HG02840 (cell line): ENCODE data around the gene EYA4.
"Not testable (repeated sequence)": the region's sequence is repeated elsewhere in the genome, so short reads cannot be mapped to it uniquely, and the experiment has no call there.

Experiments
- ATAC-seq: cut with Tn5 transposase; IDR thresholded peaks from one replicate; pipeline ENCODE4 v1.9.1; 2021; ENCODE audit warnings: mild to moderate bottlenecking, moderate library complexity, moderate number of reproducible peaks; ENCODE audit not compliant: unreplicated experiment, low FRiP score

The EYA4 gene

DNA sequence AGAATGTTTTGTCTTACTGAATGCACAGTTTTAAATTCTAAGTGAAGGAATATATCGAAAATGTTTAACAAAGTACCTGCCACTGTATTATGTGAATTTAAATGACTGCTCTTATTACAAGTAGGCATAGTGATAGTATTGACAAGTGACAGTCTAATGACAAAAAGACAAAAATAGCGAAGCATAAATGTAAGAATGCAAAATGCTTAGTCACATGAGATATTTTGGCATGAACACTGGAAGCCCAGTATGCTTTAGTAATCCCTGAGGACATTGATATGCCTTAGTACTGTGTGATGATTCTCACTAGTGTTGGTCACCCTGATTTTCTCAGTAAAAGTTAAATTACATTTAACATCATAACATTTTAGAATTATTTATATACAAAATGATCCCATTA, 153.5 kb downstream of the EYA4 start:
- no peak for ATAC-seq

DNA sequence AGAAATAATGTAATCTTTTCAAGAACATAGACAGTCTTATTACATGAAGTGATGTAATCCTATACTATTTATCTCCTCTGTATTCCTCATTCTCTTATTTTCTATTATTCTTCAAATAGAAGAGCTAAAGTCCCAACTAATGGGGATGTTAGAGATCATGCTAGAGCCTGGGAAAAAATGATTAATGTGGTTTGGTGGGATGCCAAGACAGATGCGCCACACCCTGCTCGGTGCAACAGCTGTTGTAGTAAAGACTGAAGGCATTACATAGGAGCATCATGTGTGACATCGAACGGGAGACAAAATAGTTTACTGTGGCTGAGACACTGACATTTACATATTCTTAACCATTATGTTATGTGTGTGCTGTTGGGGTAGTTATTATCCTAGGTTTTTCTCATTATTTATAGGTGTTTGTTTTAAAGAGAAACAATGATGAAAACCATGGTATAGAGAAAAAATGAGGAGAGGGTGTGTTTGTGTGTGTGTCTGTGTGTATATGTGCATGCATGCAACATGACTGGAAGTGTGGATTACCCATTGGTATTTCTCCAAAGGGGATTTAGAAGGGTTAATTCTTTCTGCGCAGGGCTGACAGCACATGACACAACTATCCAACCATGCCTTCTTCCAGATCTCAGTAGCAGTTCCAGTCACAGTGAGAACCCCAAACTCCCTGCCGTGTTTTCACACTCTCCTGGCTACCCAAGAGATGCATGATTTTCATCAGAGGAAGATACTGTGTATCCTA, 155.3 kb downstream of the EYA4 start:
- no peak for ATAC-seq

DNA sequence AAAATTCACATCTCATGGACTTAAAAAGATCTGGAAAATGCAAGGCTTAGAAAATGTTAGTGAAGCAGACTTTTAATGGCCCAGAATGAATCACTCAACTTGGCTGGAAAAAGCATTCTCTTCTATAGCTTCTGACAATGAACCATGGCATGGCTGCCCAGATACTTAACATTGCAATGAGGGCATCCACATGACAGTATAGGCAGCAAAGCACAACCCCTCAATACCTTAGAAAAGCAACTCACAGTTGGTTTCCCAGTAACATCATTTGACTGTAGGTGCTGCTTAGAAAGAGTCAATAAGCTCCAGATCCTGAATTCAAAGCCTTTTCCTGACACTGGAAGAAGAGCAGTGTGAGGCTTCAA, 155.8 kb downstream of the EYA4 start:
- no peak for ATAC-seq

DNA sequence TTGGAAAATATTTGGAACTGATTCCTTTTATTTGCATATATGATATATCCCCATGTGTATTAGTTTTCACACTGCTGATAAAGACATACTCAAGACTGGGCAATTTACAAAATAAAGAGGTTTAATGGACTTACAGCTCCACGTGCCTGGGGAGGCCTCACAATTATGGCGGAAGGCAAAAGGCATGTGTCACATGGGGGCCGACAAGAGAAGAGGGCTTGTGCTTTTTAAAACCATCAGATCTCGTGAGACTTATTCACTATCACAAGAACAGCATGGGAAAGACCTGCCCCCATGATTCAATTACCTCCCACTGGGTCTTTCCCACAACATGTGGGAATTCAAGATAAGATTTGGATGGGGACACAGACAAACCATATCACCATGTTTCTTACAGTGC, 156.4 kb downstream of the EYA4 start:
- ATAC-seq = not testable (repeated sequence)

DNA sequence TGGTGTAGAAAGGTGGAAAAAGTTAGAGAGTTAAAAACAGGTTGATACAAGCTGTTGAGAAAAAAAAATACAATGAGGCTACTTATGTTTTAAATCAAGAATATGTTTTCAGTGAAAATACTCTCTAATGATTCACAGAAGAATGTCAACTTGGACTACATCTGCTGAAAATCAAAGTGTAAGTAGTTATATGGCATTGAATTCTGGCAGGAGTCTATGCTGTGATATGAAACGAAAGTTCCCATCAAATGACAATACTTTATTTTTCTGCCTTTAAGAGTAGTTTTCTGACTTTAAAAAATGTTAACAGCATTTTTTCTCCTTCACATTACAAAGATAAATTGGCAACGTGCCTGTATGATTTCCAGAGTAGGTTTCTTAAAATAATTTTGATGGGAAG, 158.3 kb downstream of the EYA4 start:
- no peak for ATAC-seq

DNA sequence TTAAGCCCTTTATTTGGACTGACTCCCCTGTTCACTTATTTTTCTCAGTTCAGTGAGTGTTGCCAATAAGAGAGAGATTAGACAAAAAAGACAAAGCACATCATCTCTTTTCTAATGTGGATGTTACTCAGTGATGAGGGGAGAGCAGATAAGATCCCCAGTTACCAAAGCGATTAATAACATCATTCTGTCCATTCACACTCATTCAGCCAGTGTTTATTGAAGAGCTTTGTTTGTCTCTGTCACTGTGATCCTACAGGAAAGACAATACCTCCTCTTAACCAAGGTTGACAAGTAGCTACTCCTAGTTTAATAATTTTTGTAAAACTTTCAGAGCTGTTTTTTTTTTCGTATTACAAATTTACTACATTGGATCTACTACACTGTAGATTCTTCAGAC, 163.0 kb downstream of the EYA4 start:
- ATAC-seq = no peak

DNA sequence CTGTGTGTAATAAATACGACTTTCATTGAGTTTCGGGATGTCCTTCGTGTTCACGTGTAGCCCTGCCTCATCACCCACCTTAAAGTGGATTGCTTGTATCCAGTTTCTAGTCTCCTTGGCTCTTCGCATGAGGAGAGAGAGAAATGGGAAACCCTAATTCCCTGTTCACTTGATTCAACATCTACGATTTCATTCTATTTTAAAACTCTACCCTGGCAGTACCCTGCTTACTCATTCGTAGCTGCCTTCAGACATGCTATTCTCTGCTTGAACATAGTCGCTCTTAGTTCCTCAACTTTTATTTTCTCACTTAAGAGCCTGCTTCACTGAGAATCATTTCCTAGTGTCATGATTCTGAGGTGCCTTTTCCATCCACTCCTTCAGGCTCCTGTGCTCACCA, 163.6 kb downstream of the EYA4 start:
- no peak for ATAC-seq

DNA sequence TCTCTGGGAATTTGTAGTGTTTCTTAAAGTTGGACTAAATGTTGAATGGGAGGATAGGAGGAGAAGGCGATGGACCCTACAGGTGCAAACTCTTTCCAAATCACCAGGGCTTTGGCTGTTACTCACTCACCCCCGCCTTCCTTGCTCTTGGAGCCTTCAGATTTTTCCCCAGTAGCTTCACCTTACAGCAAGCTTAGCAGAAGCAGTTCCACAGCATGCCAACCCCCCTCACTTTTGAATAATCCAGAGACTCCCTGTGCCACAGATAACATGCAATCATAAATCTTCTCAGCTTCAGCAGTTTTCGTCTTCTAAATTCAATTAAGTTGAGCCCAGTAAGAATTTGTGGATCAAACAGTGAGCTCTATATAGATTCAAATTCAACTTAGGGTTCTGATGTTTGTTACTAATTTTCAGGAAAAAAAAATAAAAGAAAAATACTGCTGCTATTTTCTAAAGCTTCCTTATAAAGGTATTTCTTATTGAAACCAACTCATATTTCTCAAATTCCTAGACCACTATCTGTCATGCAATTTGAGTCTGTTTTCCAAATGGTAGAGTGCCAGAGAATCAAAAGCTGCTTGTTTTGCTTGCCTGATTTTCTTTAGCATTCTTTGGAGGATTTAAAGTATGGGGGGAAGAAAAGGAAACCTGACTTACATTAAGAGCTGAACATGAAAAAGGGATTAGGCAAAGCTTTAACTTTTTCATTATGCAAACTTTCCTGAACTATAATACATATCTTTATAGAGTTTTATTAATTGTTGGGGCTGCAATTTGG, 166.4 kb downstream of the EYA4 start:
- no peak for ATAC-seq

DNA sequence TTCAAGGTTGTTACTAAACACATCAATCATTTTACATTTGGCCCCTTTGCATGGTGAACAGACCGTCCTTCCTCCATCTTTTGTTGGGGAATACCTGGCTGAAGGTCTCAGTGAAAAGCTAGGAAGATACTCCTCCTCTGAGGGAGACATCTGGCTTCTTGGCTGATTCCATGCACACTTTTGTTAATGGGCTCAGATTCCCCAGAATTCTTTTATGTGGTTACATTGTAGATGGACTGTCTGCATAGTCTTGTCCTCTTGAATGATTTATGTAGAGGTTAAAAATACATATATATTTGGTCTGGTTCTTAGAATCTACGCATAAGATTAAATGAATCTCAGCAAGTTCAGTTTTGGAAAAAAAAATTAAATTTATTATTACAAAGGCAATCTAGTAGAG, 167.0 kb downstream of the EYA4 start:
- ATAC-seq = no peak

DNA sequence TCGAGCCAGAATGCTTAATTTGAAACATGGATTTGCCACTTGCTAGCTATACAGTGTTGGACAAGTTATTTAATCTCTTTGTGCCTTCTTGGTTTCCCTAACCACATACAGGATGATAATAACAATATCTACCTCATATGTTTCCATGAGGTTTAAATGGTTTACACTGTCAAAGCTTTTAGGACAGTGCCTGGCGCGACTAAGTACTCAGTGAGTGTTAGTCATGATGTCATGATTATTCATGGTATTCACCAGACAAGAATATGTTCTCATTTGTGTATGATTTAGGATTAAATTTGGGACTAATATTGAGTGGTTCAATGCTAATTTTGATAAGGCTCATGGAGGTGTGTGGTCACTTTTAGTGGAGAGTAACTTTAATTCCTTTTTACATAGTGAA, 167.4 kb downstream of the EYA4 start:
- ATAC-seq = no peak

DNA sequence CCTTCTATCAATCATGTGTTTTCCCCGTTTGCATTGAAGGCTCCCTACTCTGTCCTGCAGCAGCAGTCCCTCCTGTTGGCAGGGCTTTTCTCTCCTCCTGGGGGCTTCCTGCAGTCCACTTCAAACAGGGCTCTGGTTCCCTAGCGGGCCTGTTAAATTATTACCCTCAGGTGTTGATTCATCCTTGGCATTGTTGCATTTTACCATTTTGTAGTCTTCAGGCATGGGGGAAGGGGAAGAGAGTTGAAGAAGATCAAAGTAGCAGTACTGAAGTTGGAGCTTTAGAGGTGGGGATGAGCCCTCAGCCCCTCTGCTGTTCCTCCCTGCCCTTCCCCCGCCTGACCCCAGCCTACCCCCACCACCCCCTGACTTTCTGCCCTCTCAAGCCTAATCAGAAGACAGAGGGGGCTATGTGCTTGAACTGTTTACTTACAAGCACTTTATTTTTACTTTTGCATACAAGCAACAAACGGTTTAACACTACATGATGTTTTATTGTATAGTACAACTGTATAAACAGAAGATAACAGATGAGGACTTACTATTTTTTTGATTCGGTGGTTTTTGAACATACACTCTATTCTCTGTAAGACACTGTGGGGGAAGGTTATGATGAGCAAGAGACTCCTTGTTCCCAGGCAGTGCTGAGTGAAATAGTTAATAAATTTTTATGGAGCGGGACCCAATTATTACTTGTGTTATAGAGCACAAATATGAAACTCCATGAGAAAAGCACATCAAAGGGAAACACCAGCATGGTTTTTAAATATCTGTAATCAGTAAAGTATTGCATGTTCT, 169.7 kb downstream of the EYA4 start:
- ATAC-seq = no peak

DNA sequence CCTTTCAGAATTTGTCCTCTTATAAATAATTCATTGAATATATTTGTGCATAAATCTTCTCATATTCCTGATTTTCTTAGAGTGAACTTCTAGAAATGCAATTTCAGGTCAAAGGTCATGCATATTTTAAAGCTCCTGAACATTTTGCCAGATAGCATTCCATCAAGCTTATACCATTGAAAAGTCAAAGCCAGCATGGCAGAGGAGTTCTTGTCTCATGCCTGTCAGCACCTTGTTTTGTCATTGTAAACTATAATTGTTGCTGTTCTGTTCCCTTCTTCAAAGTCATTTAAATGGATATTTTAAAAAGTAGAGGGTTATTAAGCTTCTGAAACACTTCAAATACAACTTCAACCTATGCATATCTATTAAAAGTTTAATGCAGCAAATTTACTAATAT, 170.6 kb downstream of the EYA4 start:
- ATAC-seq = no peak

DNA sequence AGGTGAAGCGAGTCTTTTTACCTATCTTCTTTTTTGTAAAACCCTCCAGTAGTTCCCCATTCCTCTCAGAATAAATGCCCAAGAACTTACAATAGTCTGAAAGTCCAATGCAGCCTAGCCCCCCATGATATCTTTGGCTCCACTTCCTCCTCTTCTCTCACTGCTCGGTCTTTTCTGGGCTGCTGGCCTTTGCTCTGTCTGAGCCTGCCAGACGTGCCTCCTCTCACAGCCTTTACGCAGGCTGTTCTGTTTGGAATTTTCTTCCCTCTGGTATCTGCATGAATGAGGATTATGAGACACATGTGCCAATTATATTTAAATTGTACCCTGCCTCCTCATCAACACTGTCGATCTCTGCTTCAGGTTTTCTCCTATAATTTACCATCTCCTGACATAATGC, 174.1 kb downstream of the EYA4 start:
- ATAC-seq = no peak

DNA sequence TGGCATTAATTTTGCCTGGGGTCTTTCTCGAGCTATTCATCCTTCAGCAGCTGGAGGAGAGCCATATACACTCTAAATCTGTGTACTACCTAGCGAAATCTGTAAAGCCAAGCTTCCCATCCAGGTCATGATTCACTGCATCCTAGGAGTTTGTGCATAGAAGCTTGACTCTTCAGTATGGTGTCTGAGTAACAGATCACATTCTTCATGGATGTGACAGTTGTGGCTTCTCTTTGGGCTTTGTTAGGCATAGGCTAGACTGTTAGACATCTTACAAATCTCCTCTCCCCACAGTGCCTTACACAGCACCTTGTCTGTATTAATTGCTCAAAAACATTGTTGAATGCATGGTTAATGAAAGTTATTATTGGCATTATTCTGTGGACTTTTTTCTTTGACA, 177.0 kb downstream of the EYA4 start:
- ATAC-seq = no peak

DNA sequence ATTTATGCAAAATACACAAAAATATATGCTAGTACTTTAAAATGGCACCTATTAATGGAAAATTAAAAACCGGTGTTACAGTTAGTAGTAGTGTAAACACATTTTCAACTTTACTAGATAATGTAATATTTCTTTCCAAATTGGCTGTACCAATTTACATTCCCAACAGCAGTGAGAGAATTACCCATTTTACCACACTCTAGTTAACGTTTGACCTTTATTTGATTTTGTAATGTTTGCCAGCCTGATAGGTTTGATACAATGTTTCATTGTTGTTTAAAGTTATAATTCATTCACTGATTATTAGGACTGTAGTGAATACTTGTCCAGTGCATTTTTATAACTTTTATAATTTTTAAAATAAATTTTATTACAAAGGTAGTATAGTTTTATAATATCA, 182.1 kb downstream of the EYA4 start:
- no peak for ATAC-seq

DNA sequence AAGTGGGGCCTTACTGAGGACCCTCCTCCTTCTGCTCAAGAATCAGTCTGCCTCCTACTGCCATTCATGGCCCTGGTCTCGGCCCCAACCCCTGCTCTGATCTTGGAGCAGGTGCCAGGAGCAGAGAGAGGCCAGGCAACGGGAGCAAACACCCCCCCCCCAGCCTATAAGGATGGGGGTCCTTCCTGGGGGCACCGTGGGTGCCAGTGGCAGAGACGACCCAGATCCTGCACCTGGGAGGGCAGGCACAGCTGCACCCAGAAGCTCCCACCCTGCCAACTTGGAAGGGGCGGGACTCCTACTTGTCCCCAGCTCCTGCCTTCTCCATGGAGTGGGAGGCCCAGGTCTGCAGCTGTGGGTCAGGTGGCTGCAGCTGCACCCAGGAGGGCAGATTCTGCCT, 183.2 kb downstream of the EYA4 start:
- no peak for ATAC-seq

DNA sequence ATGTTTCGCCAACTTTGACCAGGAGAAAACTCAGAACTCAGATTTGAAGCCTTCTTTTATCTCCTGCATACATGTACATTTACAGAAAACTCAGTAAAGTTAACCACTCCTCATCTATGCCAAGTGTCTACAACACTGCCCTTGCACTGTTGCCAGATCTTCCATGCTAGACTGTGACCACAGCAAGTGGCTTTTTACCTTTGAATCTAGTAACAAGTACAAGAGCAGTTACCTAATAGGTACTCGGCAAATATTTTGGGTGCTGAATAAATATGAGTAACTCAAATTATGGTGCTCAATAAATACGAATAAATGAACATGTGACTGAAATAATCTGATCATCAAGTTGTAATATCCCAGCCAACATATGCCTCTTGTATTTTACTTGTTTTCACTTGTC, 184.9 kb downstream of the EYA4 start:
- ATAC-seq = no peak

DNA sequence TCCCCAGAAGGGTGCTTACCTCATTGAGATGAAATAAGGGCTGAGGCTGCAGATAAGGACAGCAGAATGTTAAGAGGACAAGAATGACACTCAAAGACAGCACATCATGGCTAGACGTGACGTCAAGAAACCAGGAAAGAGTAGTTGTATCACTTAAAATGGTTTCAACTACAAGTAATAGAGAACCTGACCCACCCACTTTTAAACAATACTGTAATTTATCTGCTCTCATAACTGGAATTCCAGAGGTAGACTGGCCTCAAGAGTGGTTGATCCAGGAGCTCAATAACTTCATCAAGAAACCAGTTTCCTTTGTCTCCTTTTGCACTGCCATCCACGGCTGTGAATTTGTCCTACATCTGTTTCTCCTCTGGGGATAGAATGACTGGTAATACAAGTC, 187.1 kb downstream of the EYA4 start:
- no peak for ATAC-seq

DNA sequence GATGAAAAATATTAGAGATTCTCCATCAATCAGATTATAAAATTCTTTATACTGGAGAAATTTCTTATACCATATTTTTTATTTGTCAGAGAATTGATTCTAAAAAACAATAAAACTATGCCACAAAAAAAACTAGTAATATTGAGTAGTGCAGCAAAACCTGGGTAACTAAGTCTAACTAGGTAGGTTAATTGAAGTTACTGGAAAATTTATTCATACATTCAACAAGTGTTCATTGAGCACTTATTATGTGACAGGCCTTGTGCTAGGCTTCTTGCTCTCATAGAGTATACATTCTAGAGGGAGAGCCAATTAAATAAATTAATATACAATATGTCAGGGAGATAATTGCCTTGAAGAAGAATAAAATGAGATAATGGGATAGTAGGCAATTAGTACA, 189.4 kb downstream of the EYA4 start:
- no peak for ATAC-seq

DNA sequence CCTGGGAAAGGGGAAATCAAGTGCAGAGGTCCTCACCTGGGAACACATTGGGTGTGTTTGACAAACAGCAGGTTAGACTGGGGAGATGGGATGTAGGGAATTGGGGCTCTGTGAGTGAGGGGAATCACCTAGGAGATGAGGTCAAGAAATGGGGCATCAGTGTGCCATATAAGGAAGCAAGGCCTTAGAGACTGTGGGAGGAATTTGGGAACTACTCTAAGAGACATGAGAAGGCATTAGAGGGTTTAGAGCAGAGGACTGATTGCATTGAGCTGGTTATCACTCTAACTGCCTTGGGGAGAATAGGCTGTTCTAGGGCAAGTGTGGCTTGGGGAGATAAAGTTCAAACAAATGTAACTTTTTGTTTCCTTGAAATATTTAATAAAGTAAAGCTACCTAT, 189.9 kb downstream of the EYA4 start:
- no peak for ATAC-seq
